Measurements from ENCODE around the gene PDLIM3. TPM values are rescaled to one million over a fixed set of nuclear protein-coding genes. Genes with fewer than 3 reads are reported as not detected.

Gene PDLIM3
- total RNA-seq, 2 experiments from 2014 or later = not detected

DNA sequence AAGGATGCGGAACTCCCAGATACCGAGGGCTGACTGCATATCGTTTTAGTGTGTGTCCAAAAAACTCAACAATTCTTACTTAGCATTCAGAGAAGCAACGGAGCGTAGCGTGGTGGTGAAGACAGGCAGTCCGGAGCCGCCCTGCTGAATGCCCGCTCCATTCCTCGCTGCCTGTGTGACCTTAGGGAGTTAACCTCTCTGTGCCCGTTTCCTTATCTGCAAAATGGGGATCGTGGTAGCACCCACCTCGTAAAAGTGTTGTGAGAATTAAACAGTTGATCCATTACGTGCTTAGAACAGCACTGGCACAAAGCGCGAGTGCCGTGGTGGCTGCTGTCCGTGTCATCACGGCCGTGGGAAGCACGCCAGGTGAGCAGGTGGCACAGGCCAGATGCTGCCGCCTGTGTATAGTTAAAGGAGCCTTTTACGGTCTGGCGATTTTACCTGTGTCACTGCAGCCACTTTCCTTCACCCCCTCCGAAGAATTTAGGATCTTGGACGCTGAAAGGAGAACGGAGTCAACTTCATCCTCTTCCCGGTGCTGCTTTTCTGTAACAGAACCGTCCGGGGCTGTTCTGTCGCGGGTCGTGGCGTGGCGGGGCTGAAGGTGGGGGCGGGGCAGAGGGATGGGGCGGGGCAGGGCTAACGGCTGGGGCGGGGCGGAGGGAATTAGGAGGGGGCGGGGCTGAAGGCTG, 64.7 kb downstream of the PDLIM3 start:
- H3K27me3 Mint-ChIP-seq = peaks cover 60% of the 10 kb centered on the region
- H3K27ac Mint-ChIP-seq = no peak overlapping the region
- peak; percentile 42 for DNase-seq
- H3K9me3 Mint-ChIP-seq = no peaks in the 10 kb centered on the region
- ChIA-PET POLR2A (no interaction called here), CTCF (no interaction called here)
- peak overlapping the region; percentile 74 for H3K4me3 Mint-ChIP-seq
- peaks cover 6% of the 10 kb centered on the region for H3K4me1 Mint-ChIP-seq
- H3K36me3 Mint-ChIP-seq (ENCODE audit: low read depth) = no peaks in the 10 kb centered on the region

GRCh38 chr4:185469580-185470154, 65.6 kb downstream of the PDLIM3 start:
- Mint-ChIP-seq H3K36me3 (ENCODE audit: low read depth) (no peaks in the 10 kb centered on the region), H3K27me3 (peaks cover 68% of the 10 kb centered on the region), H3K4me1 (peaks cover 6% of the 10 kb centered on the region), H3K4me3 (no peak overlapping the region), H3K9me3 (no peaks in the 10 kb centered on the region), H3K27ac (no peak overlapping the region)
- ChIA-PET CTCF (no interaction called here), POLR2A (no interaction called here)
- no peak for DNase-seq

- CTCF ChIA-PET = no interaction called here
- no peak overlapping the region for H3K27ac Mint-ChIP-seq
Measured at GRCh38 chr4:185468999-185469398, 66.3 kb downstream of the PDLIM3 start.

DNA sequence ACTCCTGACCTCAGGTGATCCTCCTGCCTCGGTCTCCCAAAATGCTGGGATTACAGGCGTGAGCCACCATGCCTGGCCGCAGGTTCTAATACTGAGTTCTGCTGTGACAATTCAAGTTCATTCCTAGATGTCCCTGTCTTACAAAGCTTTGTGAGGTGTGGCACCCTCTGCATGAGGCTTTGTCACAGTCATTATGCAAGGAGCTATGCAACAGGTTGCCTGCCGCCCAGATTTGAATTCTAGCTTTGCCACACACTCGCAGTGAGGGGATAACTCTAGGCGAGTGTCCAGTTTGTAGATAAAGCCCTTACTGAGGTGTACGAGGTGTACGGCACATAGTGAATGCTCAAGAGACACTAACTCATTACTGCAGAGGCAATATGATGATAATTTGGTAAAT, 67.3 kb downstream of the PDLIM3 start:
- no peaks in the 10 kb centered on the region for H3K9me3 Mint-ChIP-seq
- ChIA-PET CTCF (no interaction called here), POLR2A (no interaction called here)
- no peaks in the 10 kb centered on the region for H3K36me3 Mint-ChIP-seq (ENCODE audit: low read depth)
- H3K27me3 Mint-ChIP-seq = peaks cover 63% of the 10 kb centered on the region
- peaks cover 6% of the 10 kb centered on the region for H3K4me1 Mint-ChIP-seq
- DNase-seq = no peak
- no peak overlapping the region for H3K27ac Mint-ChIP-seq
- H3K4me3 Mint-ChIP-seq = no peak overlapping the region

More at GRCh38 chr4:185468999-185469398, 66.3 kb downstream of the PDLIM3 start:
- no peaks in the 10 kb centered on the region for H3K36me3 Mint-ChIP-seq (ENCODE audit: low read depth)
- H3K4me1 Mint-ChIP-seq = peaks cover 6% of the 10 kb centered on the region
- POLR2A ChIA-PET = no interaction called here
- DNase-seq = no peak
- H3K27me3 Mint-ChIP-seq = peaks cover 69% of the 10 kb centered on the region
- no peaks in the 10 kb centered on the region for H3K9me3 Mint-ChIP-seq
- no peak overlapping the region for H3K4me3 Mint-ChIP-seq

DNA sequence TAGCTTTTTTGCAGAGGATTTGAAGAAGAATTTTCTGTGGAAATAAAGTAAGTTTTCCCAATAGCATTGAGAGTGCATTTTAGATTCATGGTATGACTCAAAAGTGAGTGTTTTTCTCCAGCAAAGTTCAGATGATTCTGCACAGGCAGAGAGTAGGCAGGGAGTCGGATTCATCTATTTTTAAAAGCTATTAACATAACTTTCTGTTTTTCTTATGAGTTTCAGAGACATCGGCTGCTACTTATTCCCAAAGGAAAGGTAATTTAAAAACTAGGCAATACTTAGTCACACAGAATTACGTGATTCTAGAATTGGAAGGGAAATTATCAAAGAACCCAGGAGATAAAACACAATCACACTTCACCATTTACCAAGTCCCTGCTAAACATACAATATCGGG, 68.2 kb downstream of the PDLIM3 start:
- Mint-ChIP-seq H3K9me3 (no peaks in the 10 kb centered on the region), H3K27ac (no peak overlapping the region), H3K4me3 (no peak overlapping the region), H3K4me1 (peaks cover 6% of the 10 kb centered on the region), H3K27me3 (peaks cover 58% of the 10 kb centered on the region), H3K36me3 (ENCODE audit: low read depth) (no peaks in the 10 kb centered on the region)
- ChIA-PET CTCF (no interaction called here), POLR2A (no interaction called here)
- DNase-seq = no peak

DNA sequence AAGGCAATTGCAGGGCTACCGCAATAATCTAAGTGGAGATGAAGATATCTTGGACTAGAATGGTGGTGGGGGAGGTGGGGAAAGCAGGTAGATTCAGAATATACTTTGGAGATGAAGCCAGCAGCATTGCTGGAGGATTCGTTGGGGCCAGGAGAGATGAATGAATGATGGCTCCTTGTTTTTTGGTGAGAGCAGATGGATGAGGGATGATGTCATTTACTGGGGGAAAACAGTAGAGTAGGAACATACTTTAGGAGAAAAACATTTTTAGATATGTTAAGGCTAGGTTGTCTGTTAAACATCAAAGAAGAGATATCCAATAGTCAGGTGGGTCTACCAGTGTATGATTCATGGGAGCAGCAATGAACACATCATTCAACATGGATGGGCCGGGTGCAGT, 69.6 kb downstream of the PDLIM3 start:
- no peaks in the 10 kb centered on the region for H3K9me3 Mint-ChIP-seq
- H3K27me3 Mint-ChIP-seq = peaks cover 61% of the 10 kb centered on the region
- DNase-seq = no peak
- H3K27ac Mint-ChIP-seq = no peak overlapping the region
- no peak overlapping the region for H3K4me3 Mint-ChIP-seq
- CTCF ChIA-PET = no interaction called here
- H3K36me3 Mint-ChIP-seq (ENCODE audit: low read depth) = no peaks in the 10 kb centered on the region
- POLR2A ChIA-PET = no interaction called here
- peaks cover 3% of the 10 kb centered on the region for H3K4me1 Mint-ChIP-seq

DNA sequence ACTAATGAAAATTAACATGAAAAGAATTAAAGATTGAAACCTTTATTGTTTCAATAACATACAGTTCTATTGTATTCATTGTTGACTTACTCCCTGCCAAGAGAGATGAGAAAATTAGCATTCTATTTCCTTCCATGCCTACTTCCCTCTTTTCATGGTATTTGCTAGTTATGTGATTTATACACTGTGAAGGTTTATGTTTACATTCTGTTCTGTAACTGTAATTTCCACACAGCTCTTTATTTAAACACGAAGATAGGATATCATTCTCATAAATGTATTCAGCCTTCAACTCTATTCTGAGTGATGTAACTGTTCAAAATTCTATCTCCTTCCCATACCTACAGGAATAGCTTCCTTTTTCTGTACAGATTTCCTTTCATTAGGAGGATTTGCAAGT, 70.4 kb downstream of the PDLIM3 start:
- no peak overlapping the region for H3K27ac Mint-ChIP-seq
- H3K4me3 Mint-ChIP-seq = no peak overlapping the region
- H3K9me3 Mint-ChIP-seq = no peaks in the 10 kb centered on the region
- no peaks in the 10 kb centered on the region for H3K4me1 Mint-ChIP-seq
- no peaks in the 10 kb centered on the region for H3K36me3 Mint-ChIP-seq (ENCODE audit: low read depth)
- ChIA-PET CTCF (interaction anchor here (1.1 kb wide), 2 partner anchors 12 to 133 kb away, joined by 3 read pairs; no protein-coding TSS in a partner anchor), POLR2A (no interaction called here)
- peaks cover 61% of the 10 kb centered on the region for H3K27me3 Mint-ChIP-seq
- no peak for DNase-seq

- CTCF ChIA-PET = interaction anchor here (1.1 kb wide), 1 partner anchor 11 kb away, joined by 3 read pairs; no protein-coding TSS in a partner anchor
- Mint-ChIP-seq H3K9me3 (no peaks in the 10 kb centered on the region), H3K27me3 (peaks cover 60% of the 10 kb centered on the region), H3K4me1 (no peaks in the 10 kb centered on the region), H3K4me3 (no peak overlapping the region), H3K27ac (no peak overlapping the region), H3K36me3 (ENCODE audit: low read depth) (no peaks in the 10 kb centered on the region)
- DNase-seq = no peak
- POLR2A ChIA-PET = no interaction called here
Measured at GRCh38 chr4:185464183-185464582, 71.1 kb downstream of the PDLIM3 start.

- H3K4me3 Mint-ChIP-seq = no peak overlapping the region
- no peaks in the 10 kb centered on the region for H3K4me1 Mint-ChIP-seq
- no peaks in the 10 kb centered on the region for H3K36me3 Mint-ChIP-seq (ENCODE audit: low read depth)
- no peaks in the 10 kb centered on the region for H3K9me3 Mint-ChIP-seq
- no peak for DNase-seq
- ChIA-PET POLR2A (no interaction called here), CTCF (no interaction called here)
- H3K27ac Mint-ChIP-seq = no peak overlapping the region
- H3K27me3 Mint-ChIP-seq = peaks cover 58% of the 10 kb centered on the region
Measured at GRCh38 chr4:185463541-185463940, 71.8 kb downstream of the PDLIM3 start.

- DNase-seq = no peak
- Mint-ChIP-seq H3K27me3 (peaks cover 47% of the 10 kb centered on the region), H3K4me1 (no peaks in the 10 kb centered on the region), H3K27ac (no peak overlapping the region), H3K36me3 (ENCODE audit: low read depth) (no peaks in the 10 kb centered on the region), H3K9me3 (no peaks in the 10 kb centered on the region), H3K4me3 (no peak overlapping the region)
- POLR2A ChIA-PET = no interaction called here
- CTCF ChIA-PET = no interaction called here
Measured at GRCh38 chr4:185461565-185461964, 73.7 kb downstream of the PDLIM3 start.

GRCh38 chr4:185457136-185457535, 78.2 kb downstream of the PDLIM3 start:
- no peaks in the 10 kb centered on the region for H3K4me1 Mint-ChIP-seq
- POLR2A ChIA-PET = no interaction called here

DNA sequence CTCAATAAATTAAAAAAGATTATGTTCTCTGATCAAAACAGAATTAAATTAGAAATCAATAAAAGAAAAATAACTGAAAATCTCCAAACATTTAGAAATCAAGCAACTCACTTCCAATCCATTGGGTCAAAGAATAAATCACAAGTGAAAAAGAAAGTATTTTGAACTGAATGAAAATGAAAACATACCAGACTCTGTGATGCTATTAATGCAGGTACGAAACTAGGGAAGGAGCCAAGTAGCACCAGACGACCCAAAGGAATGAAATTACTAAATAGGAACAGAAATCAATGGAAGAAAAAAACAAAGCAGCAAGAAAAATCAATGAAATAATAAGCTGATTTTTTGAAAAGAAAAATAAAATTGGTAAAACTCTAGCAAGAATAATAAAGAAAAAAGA, 79.2 kb downstream of the PDLIM3 start:
- Mint-ChIP-seq H3K9me3 (no peaks in the 10 kb centered on the region), H3K27me3 (peaks cover 28% of the 10 kb centered on the region), H3K27ac (no peak overlapping the region), H3K4me3 (no peak overlapping the region), H3K36me3 (ENCODE audit: low read depth) (no peaks in the 10 kb centered on the region), H3K4me1 (no peaks in the 10 kb centered on the region)
- DNase-seq = no peak
- POLR2A ChIA-PET = no interaction called here
- CTCF ChIA-PET = no interaction called here

More at GRCh38 chr4:185457136-185457535, 78.2 kb downstream of the PDLIM3 start:
- Mint-ChIP-seq H3K27ac (no peak overlapping the region), H3K27me3 (peaks cover 31% of the 10 kb centered on the region), H3K36me3 (ENCODE audit: low read depth) (no peaks in the 10 kb centered on the region), H3K4me3 (no peak overlapping the region), H3K9me3 (no peaks in the 10 kb centered on the region)
- DNase-seq = no peak
- CTCF ChIA-PET = no interaction called here

Data from activated CD4-positive, alpha-beta memory T cell treated with anti-CD3 and anti-CD28 coated beads, Interleukin-2, amount 10 ng/mL, durations not matched to agents 7 days and 5 days (primary cell).